Panc1 (cell line): ENCODE measurements around the gene KIF26B.

Experiments used
- POLR2AphosphoS5 ChIP-seq: IDR thresholded peaks from 2 replicates; pipeline ENCODE4 v1.6.1; 2012; ENCODE audit warnings: mild to moderate bottlenecking, low read depth, low read length, moderate library complexity
- REST ChIP-seq, 2 experiments: IDR thresholded peaks; 2 replicates each; pipeline ENCODE4 v1.6.1; 2011 to 2012; ENCODE audit warnings: low read depth in 2 of 2, control low read depth in 1 of 2, low read length in 1 of 2, mild to moderate bottlenecking in 1 of 2, moderate library complexity in 1 of 2; ENCODE audit not compliant: insufficient read depth in 1 of 2
- SIN3A ChIP-seq: IDR thresholded peaks from 2 replicates; pipeline ENCODE4 v1.6.1; 2012; ENCODE audit warnings: low read depth, mild to moderate bottlenecking, low read length, moderate library complexity, borderline replicate concordance; ENCODE audit not compliant: insufficient read depth
- TCF7L2 ChIP-seq: IDR thresholded peaks from 2 replicates; pipeline ENCODE4 v1.6.1; 2011; ENCODE audit warnings: mild to moderate bottlenecking, low read depth, low read length, inconsistent platforms
- TF ChIP-seq, protein P1 (sequence below): fragments of 450-650 bp; IDR thresholded peaks from 2 replicates; pipeline ENCODE4 v1.5.1; 2017; ENCODE audit warnings: mild to moderate bottlenecking

- TF ChIP-seq, protein P1, sequence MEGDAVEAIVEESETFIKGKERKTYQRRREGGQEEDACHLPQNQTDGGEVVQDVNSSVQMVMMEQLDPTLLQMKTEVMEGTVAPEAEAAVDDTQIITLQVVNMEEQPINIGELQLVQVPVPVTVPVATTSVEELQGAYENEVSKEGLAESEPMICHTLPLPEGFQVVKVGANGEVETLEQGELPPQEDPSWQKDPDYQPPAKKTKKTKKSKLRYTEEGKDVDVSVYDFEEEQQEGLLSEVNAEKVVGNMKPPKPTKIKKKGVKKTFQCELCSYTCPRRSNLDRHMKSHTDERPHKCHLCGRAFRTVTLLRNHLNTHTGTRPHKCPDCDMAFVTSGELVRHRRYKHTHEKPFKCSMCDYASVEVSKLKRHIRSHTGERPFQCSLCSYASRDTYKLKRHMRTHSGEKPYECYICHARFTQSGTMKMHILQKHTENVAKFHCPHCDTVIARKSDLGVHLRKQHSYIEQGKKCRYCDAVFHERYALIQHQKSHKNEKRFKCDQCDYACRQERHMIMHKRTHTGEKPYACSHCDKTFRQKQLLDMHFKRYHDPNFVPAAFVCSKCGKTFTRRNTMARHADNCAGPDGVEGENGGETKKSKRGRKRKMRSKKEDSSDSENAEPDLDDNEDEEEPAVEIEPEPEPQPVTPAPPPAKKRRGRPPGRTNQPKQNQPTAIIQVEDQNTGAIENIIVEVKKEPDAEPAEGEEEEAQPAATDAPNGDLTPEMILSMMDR, result no peak
- TF ChIP-seq TCF7L2, result no peak
- no peak for TF ChIP-seq SIN3A
- no peak for TF ChIP-seq POLR2AphosphoS5
- TF ChIP-seq REST (IDR thresholded peaks at IDR 0.05; ENCODE audit: insufficient read depth in 1 of 2, low read depth in 2 of 2, low read length in 1 of 2), result no peak
Observed at GRCh38 chr1:245212221-245212710, 57.5 kb downstream of the KIF26B start.
